ENCODE data around the gene TMEM252.

TMEM252 gene

DNA sequence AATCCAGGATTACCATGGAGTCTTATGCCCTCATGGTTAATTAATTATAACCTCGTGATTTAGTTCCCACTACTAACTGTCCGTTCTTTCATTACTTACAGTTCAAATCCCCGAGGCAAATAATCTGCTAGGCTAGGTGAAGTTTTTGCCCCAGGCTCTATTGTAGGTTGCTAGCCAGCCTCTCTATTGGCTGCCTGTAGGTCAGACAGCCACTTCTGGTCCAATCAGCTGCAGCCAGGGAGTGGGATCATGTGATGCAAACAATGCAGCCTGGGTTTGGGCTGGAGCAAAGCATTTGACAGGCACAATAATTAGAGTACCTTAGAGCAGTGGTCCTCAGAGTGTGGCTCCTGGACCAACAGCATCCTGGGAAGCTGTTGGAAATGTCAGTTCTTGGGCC, 17.7 kb downstream of the TMEM252 start:
- peaks cover 16% of the 10 kb centered on the region for H3K27me3 Mint-ChIP-seq
- H3K4me3 Mint-ChIP-seq, result no peak overlapping the region
- H3K27ac Mint-ChIP-seq, result no peak overlapping the region
- H3K4me1 Mint-ChIP-seq (ENCODE audit: low read depth), result no peaks in the 10 kb centered on the region
- H3K9me3 Mint-ChIP-seq, result no peaks in the 10 kb centered on the region
- H3K36me3 Mint-ChIP-seq (ENCODE audit: low read depth), result peaks cover 6% of the 10 kb centered on the region

DNA sequence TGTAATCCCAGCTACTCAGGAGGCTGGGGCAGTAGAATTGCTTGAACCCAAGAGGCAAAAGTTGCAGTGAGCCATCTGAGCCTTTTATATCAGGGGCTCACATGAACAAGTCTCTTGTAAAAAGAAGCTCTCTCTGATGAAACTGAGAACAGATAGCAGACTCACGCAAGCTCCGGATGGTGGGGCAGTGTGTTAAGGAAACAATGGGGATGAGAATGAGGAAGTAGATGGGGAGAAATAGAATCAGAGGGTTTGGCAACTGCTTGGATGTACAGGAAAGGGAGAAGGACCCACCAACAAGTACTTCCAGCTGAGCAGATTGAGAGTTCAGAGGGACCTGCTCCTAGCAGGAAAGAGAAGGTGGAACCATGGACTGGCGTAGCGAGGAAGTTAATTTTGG, 18.6 kb downstream of the TMEM252 start:
- Mint-ChIP-seq H3K27me3 (peaks cover 21% of the 10 kb centered on the region), H3K4me3 (no peak overlapping the region), H3K9me3 (peaks cover 4% of the 10 kb centered on the region), H3K4me1 (ENCODE audit: low read depth) (no peaks in the 10 kb centered on the region), H3K36me3 (ENCODE audit: low read depth) (peaks cover 6% of the 10 kb centered on the region), H3K27ac (no peak overlapping the region)

DNA sequence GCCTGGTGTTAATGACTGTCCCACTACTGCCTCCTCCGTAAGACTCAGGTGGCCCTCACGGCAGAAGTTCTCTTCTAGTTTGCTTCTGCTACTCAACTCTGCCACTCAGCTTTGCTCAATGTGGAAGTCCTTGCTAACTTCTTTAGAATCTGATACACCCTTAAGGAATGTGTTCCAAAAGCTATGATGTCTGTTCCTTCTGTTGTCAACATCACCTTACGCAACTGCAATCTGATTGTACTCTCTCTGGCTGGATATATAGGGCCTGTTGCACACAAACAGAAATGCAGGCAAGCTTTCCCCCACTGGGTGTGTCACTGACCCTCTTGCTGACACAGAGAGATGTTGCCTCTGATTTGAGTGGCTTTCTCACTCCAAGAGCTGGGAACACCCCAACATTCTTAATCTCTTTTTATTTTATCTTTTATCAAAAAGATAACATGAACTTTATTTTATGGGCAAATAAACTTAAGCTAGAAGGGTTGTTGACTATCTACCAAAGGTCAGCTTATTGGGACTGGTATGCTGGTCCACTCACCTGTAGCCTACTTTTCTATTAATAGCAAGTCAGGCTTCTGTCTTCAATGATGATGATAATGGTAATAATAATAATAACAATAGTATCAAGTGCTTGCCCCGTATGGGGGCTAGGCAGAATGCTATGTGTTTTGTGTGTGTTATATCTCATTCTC, 25.2 kb downstream of the TMEM252 start:
- Mint-ChIP-seq H3K27ac (no peak overlapping the region), H3K27me3 (peaks cover 13% of the 10 kb centered on the region)

DNA sequence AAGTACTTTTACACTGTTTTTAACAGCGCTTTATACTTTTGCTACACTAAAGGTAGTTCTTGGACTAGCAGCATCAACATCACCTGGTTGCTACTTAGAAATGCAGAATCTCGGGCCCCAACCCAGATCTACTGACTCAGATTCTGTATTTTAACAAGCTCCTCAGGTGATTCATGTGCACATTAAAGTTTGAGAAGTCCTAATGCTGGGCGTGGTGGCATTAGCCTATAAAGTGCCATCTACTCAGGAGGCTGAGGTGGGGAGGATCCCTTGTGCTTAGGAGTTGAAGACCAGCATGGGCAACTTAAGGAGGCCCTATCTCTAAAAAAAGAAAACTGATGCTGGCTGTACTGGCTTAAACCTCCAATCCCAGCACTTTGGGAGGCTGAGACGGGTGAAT, 26.7 kb downstream of the TMEM252 start:
- Mint-ChIP-seq H3K27ac (no peak overlapping the region), H3K4me1 (ENCODE audit: low read depth) (no peaks in the 10 kb centered on the region), H3K27me3 (peaks cover 13% of the 10 kb centered on the region), H3K36me3 (ENCODE audit: low read depth) (peaks cover 6% of the 10 kb centered on the region), H3K9me3 (peaks cover 4% of the 10 kb centered on the region), H3K4me3 (no peak overlapping the region)

More for the DNA sequence above, 25.2 kb downstream of the TMEM252 start:
- H3K4me3 Mint-ChIP-seq, result no peak overlapping the region
- peaks cover 6% of the 10 kb centered on the region for H3K36me3 Mint-ChIP-seq (ENCODE audit: low read depth)
- no peaks in the 10 kb centered on the region for H3K4me1 Mint-ChIP-seq (ENCODE audit: low read depth)
- peaks cover 4% of the 10 kb centered on the region for H3K9me3 Mint-ChIP-seq

DNA sequence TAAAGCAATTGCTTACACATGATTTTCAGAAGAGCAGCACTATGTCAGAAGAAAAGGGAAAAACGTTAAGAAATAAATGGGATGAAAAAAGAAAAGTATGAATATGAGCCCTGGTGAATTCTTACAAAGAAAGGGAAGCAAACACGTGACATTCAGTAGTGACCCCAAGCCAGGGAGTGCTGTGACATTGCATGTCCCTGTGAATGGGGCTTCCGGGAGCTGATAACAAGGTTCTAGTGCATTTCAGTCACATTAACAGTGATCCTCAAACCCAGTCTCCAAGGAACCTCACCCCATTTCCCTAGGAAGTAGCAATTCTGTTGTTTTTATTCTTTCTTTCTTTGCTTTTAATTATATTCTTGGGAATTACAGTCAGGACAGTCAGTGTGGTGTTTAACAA, 27.3 kb downstream of the TMEM252 start:
- no peaks in the 10 kb centered on the region for H3K4me1 Mint-ChIP-seq (ENCODE audit: low read depth)
- no peak overlapping the region for H3K4me3 Mint-ChIP-seq
- peaks cover 10% of the 10 kb centered on the region for H3K27me3 Mint-ChIP-seq
- H3K9me3 Mint-ChIP-seq, result peaks cover 4% of the 10 kb centered on the region
- H3K36me3 Mint-ChIP-seq (ENCODE audit: low read depth), result peaks cover 4% of the 10 kb centered on the region
- H3K27ac Mint-ChIP-seq, result no peak overlapping the region

DNA sequence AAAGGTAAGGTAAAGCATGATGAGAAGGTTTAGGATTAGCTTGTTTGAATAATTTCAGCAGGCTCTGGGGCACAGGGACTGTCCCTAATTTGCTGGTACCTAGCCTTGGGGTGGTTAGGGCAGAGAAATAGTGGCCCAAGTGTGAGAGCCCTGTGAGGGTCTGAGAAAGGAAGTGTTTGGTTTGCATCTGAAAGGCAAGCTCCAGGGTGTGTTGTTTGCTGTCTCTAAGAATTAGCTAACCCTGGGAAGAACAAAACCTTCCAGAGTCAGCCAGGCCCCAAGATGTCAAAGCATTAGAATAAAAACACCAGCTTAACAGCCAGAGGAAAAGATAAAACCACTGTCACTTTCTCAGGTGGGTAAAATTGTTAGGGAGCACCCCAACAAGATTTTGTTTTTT, 31.0 kb downstream of the TMEM252 start:
- no peaks in the 10 kb centered on the region for H3K9me3 Mint-ChIP-seq
- H3K27me3 Mint-ChIP-seq, result no peaks in the 10 kb centered on the region
- no peak overlapping the region for H3K27ac Mint-ChIP-seq
- H3K4me3 Mint-ChIP-seq, result no peak overlapping the region
- H3K4me1 Mint-ChIP-seq (ENCODE audit: low read depth), result no peaks in the 10 kb centered on the region
- H3K36me3 Mint-ChIP-seq (ENCODE audit: low read depth), result no peaks in the 10 kb centered on the region

DNA sequence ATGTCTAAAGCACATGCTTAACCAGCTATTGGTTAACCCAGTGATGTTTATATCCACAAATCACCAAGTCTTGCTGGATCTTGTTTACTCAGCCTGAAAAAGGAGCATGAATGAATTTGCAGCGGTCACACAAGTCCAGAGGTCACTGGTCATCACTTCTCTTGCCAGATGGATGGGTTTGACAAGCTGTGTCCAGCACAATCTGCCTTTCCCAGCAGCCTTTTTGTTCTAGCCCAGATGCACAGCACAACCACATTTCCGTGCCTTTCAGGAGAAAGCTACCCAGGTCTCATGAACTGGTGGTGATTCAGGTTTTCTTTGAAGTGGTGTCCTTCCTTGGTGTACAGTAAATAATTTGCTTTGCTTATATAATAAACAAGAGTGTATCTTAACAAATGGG, 32.1 kb downstream of the TMEM252 start:
- H3K27ac Mint-ChIP-seq, result no peak overlapping the region
- no peaks in the 10 kb centered on the region for H3K4me1 Mint-ChIP-seq (ENCODE audit: low read depth)
- H3K27me3 Mint-ChIP-seq, result no peaks in the 10 kb centered on the region
- no peak overlapping the region for H3K4me3 Mint-ChIP-seq
- no peaks in the 10 kb centered on the region for H3K36me3 Mint-ChIP-seq (ENCODE audit: low read depth)
- no peaks in the 10 kb centered on the region for H3K9me3 Mint-ChIP-seq

DNA sequence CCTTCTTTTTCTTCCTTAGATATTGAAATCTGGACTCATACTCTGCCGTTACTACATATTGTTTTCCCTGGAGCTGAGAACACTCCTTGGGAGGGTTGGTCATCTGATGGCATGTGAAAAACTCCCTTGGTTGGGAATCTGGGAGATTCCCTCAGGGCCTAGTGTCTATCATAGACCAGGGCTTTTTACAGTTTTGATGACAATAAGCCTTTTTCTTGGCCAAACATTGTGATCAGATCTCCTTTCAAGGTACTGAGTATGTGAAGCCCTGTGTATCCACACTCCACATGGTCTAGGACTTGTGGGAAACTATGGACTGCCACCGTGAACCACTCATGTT, 32.9 kb downstream of the TMEM252 start:
- Mint-ChIP-seq H3K27me3 (no peaks in the 10 kb centered on the region), H3K4me1 (ENCODE audit: low read depth) (no peaks in the 10 kb centered on the region), H3K4me3 (no peak overlapping the region), H3K9me3 (no peaks in the 10 kb centered on the region), H3K27ac (no peak overlapping the region), H3K36me3 (ENCODE audit: low read depth) (no peaks in the 10 kb centered on the region)

DNA sequence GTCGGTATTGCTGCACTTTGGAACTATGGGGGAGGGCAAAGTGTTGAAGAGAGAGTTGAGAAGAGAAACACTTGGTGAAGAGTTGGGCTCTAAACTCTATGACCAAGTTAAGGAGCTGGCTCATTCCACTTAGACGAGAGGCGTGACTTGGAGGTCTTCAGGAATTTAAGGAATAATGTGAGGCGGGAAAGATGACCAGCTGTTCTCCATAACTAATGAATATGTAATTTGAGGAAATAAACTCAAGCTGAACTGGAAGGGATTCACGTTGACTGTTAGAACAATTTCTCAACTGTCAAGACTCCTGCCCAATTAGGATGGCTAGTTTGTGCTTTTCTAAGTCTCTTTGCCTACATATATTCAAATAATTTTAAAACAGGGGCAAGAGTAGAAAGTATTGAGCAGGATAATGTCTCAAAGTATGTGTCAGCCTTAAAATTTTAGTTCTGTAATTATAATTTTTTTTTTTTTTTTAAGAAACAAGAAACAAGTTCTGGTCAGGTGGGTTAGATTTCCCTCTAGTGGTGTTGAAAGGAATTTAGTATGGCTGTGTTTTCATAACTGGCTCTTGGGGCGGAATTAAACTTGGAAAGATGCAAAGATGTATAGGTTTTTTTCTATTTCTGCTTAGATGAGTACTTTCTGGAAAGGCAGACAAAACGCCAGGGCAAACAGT, 33.4 kb downstream of the TMEM252 start:
- H3K4me3 Mint-ChIP-seq, result no peak overlapping the region
- H3K36me3 Mint-ChIP-seq (ENCODE audit: low read depth), result no peaks in the 10 kb centered on the region
- no peaks in the 10 kb centered on the region for H3K9me3 Mint-ChIP-seq
- H3K27ac Mint-ChIP-seq, result no peak overlapping the region
- H3K4me1 Mint-ChIP-seq (ENCODE audit: low read depth), result no peaks in the 10 kb centered on the region
- H3K27me3 Mint-ChIP-seq, result no peaks in the 10 kb centered on the region

DNA sequence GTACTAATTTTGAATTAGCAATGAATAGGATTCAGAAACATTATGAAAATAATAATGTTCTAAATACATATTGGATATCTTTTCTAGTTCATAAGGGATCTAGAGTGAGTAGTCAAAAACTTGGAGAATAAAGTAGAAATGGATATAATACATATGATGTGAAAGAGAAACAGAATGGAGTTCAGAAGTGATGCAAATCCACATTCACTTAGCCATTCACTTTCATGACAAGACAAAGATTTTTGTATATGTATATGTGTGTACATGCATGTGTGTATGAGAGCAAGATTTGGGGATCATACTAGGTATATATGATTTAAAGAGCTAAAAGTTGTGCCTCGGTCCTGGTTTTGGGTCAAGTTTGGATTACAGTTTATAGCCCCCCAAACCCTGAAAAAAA, 34.1 kb downstream of the TMEM252 start:
- no peak overlapping the region for H3K27ac Mint-ChIP-seq
- no peaks in the 10 kb centered on the region for H3K36me3 Mint-ChIP-seq (ENCODE audit: low read depth)

DNA sequence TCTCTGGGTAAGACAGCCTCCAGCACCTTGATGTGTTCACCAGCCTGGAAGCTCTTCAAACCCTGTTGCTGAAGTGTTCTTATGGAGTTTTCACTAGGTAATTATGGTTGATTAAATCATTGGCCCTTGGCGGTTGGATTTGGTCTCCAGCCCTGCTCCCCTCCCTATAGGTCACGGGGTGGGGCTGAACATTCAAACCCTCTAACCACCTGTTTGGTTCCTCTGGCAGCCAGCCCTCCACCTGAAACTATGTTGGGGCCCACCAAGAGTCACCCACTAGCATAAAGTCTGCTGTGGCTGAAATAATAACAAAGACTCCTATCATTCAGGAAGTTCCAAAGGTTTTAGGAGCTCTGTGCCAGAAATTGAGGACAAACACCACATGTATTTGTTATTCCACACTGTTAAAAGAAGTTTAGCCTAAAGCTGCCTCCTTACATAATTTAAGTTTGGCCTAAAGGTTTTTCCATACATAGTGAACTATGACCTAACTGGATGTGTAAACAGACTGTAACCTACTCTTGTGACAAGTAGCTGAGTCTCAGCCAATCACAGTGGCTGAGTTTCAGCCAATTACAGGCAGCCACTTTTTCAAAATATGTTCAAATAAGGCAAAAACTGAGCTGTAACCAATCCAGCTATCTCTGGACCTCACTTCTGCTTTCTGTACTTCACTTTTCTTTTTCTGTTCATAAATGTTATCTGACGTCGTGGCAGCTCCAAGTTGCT, 34.8 kb downstream of the TMEM252 start:
- no peaks in the 10 kb centered on the region for H3K27me3 Mint-ChIP-seq
- no peaks in the 10 kb centered on the region for H3K9me3 Mint-ChIP-seq
- no peak overlapping the region for H3K27ac Mint-ChIP-seq
- no peak overlapping the region for H3K4me3 Mint-ChIP-seq
- H3K4me1 Mint-ChIP-seq (ENCODE audit: low read depth), result no peaks in the 10 kb centered on the region
- H3K36me3 Mint-ChIP-seq (ENCODE audit: low read depth), result no peaks in the 10 kb centered on the region

More for the DNA sequence above, 34.1 kb downstream of the TMEM252 start:
- H3K4me1 Mint-ChIP-seq (ENCODE audit: low read depth), result no peaks in the 10 kb centered on the region
- no peak overlapping the region for H3K4me3 Mint-ChIP-seq
- H3K27me3 Mint-ChIP-seq, result no peaks in the 10 kb centered on the region
- H3K9me3 Mint-ChIP-seq, result no peaks in the 10 kb centered on the region

DNA sequence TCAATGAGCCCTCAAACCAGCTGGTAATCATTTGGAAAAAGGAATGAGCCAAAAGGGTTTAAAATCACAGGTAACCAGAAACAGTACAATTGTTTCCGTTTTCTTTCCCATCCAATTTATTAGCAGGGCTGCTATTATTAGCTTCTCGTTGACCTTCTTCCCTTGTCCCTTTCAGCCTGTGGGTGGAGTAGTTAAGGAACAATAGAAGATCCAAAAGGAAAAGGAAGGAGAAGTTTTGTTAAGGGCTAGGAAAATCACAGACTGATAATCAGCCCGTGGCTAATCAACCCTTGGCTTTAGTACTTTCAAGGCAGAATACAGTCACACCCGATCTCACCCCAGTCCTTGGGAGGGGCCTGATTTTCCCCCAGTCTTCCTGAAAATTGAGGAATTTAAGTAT, 38.4 kb downstream of the TMEM252 start:
- no peak overlapping the region for H3K4me3 Mint-ChIP-seq
- no peaks in the 10 kb centered on the region for H3K9me3 Mint-ChIP-seq
- no peaks in the 10 kb centered on the region for H3K4me1 Mint-ChIP-seq (ENCODE audit: low read depth)
- H3K36me3 Mint-ChIP-seq (ENCODE audit: low read depth), result no peaks in the 10 kb centered on the region
- no peaks in the 10 kb centered on the region for H3K27me3 Mint-ChIP-seq
- H3K27ac Mint-ChIP-seq, result no peak overlapping the region

DNA sequence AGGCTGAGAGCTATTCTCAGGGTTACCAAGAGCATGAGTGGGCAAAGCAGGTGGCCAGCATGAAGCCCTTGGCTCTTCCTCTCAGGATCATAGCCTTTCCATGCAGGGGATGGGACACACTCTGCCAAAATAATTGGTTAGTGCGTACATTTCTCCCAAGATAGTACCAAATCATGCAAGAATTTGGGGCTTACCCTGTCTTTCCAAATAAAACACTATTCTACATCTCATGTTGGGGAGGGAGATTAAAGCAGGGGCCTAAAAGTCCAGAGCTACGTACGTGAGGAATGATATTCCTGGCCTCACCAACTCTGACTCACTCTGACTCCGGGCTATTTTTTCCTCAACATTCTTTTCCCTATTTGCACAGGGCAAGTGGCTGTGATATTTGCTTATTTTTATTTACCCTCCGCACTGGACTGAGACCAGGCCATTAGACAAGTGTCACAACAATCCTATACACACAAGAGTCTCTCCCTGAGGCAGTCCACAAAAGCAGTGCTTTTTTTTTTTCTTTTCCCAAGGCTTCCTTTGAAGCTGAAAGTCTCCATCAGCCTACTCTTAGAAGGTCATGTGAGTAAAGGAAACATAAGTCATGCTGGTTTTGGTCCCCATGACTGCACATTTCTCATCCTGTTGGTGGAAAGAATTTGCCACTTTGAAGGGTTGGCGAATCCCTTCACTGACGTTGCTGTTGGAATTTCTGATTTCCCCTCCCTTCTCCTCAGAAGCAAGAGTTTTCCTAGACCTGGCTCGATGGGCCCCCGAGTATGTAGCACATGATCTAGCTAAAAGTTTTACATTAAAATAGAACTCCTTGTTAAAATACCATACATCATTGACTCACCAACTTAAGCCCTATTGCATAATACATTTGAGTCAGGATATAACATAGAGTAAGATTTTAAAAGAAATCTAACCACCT, 40.0 kb downstream of the TMEM252 start:
- no peaks in the 10 kb centered on the region for H3K4me1 Mint-ChIP-seq (ENCODE audit: low read depth)
- H3K4me3 Mint-ChIP-seq, result no peak overlapping the region
- H3K27me3 Mint-ChIP-seq, result no peaks in the 10 kb centered on the region
- H3K36me3 Mint-ChIP-seq (ENCODE audit: low read depth), result no peaks in the 10 kb centered on the region
- no peaks in the 10 kb centered on the region for H3K9me3 Mint-ChIP-seq
- H3K27ac Mint-ChIP-seq, result no peak overlapping the region

DNA sequence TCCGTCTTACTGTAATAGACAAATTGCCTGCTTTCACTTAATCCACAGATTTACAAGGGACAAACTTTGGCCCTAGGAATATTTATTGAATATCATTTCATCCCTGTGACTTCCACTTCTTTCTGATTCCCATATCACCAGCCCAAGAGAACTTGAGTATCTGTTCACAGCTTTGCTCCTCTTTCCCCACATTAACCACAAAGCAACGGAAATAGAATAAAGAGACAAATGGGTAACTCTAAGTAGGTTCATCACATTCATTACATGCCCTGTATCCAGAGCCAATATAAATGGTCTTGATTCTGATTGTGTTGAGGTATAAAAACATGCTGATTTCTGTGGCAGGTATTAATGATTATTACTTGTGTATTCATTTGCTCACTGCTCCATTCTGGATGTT, 41.9 kb downstream of the TMEM252 start:
- Mint-ChIP-seq H3K4me1 (ENCODE audit: low read depth) (no peaks in the 10 kb centered on the region), H3K4me3 (no peak overlapping the region), H3K27me3 (peaks cover 5% of the 10 kb centered on the region), H3K9me3 (no peaks in the 10 kb centered on the region), H3K36me3 (ENCODE audit: low read depth) (no peaks in the 10 kb centered on the region), H3K27ac (no peak overlapping the region)

DNA sequence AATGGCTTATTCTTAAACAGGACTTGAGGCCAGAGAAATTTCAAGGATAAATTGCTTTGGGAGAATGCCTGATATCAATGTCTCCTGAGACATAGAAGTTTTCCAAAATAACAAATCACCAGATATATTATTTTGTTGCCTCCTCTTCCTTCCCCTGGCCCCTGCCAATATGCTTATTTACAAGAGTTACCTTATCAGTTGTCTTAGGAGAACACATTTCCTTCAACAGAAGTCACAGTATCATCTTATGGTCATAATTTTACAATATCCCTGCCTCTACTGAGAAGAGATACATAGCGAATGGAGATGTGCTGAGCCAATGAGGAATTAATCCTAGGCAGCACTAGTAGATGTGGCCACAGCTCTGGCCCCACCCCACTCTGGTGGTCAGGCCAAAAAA, 43.1 kb downstream of the TMEM252 start:
- Mint-ChIP-seq H3K4me1 (ENCODE audit: low read depth) (no peaks in the 10 kb centered on the region), H3K27me3 (peaks cover 9% of the 10 kb centered on the region), H3K9me3 (no peaks in the 10 kb centered on the region)

More for the DNA sequence above, 43.1 kb downstream of the TMEM252 start:
- Mint-ChIP-seq H3K4me3 (no peak overlapping the region), H3K36me3 (ENCODE audit: low read depth) (no peaks in the 10 kb centered on the region), H3K27ac (no peak overlapping the region)

Measured in stimulated activated naive CD8-positive, alpha-beta T cell treated with anti-CD3 and anti-CD28 coated beads, Interleukin-15, Interleukin-2, amounts not matched to agents 100 ng/mL and 50 ng/mL, for 24 hours (primary cell).